Natural killer cell treated with Interleukin-12 subunit alpha and Interleukin-12 subunit beta and Interleukin-15 and Interleukin-18, amount 100 ng/mL, for 72 hours (primary cell): ENCODE results near the gene CA9. TPM values are rescaled to one million over a fixed set of nuclear protein-coding genes. Genes with fewer than 3 reads are reported as not detected.

Experiments
- ATAC-seq, 2 donors: fragments of 150-1000 bp; cut with Tn5 transposase in 1 of 2; sonication (Bioruptor Pico), chemical (Tn5 transposase) in 1 of 2; 2 replicates each; pipeline ENCODE4 v1.10.0; 2021
- DNase-seq: peaks from one replicate; pipeline ENCODE4 v3.0.0; 2022; ENCODE audit warnings: low spot score
- H3K27ac Mint-ChIP-seq, 2 donors: 1 replicate in 1 of 2; 2 replicates in 1 of 2; pipeline ENCODE4 v1.8.0; 2022; ENCODE audit warnings: mixed read lengths in 2 of 2, mild to moderate bottlenecking in 1 of 2, moderate library complexity in 1 of 2
- H3K27me3 Mint-ChIP-seq, 2 donors: 1 replicate in 1 of 2; 2 replicates in 1 of 2; pipeline ENCODE4 v1.8.0; 2022; ENCODE audit warnings: mixed read lengths in 2 of 2
- H3K36me3 Mint-ChIP-seq: one replicate; pipeline ENCODE4 v1.8.0; 2022; ENCODE audit warnings: mixed read lengths
- H3K4me1 Mint-ChIP-seq, 2 donors: 1 replicate in 1 of 2; 2 replicates in 1 of 2; pipeline ENCODE4 v1.8.0; 2022; ENCODE audit warnings: low read depth in 2 of 2, mixed read lengths in 2 of 2, mild to moderate bottlenecking in 1 of 2
- H3K4me3 Mint-ChIP-seq: one replicate; pipeline ENCODE4 v1.8.0; 2022; ENCODE audit warnings: mixed read lengths
- H3K9me3 Mint-ChIP-seq: 2 replicates; pipeline ENCODE4 v1.8.0; 2022; ENCODE audit warnings: mixed read lengths
- total RNA-seq, 2 donors: library from RNA; stranded (reverse); gene quantifications; one replicate each; pipeline ENCODE4 v1.2.3, GENCODE V29; 2022

The CA9 gene
- total RNA-seq, 2 donors from 2014 or later = not detected

DNA sequence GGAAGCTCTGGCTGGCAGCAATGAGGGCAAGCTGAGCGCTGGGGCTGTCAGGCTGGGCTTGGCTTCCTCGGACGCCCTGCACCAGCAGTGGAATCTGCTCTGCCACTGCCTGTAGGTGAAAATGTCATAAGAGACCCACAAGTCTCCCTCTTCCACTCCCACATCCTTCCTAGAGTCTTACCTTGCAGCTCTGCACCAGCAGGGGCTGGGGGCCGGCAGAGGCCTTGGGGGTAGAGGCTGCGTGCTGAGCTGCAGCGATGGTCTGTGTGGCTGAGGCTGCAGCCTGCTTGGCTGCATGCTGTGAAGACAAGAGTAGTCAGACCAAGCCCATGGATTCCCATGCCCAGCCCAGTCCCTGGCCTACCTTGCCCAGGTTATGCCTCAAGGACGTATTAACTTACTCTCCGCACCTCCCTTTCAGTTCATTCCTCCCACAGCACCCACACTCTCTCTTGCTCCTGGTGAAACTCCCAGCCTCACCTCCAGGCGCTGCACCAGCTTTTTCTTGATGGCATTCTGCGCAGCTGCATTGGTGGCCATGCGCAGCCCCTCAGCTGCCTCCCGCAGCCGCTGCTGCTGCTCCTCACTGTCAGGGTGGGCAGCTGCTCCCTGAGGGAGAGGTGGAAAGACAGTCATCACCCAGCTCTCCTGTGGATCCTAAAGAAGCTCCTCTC, 41.0 kb downstream of the CA9 start:
- Mint-ChIP-seq H3K9me3 (no peaks in the 10 kb centered on the region), H3K27me3 (no peaks in the 10 kb centered on the region), H3K4me1 (peaks cover 8 to 18% of the 10 kb centered on the region in 2 donors), H3K4me3 (no peak overlapping the region), H3K27ac (peak overlapping the region; percentile 27 to 80), H3K36me3 (peaks cover 51% of the 10 kb centered on the region)
- ATAC-seq = no peak
- DNase-seq = peak; percentile 18

DNA sequence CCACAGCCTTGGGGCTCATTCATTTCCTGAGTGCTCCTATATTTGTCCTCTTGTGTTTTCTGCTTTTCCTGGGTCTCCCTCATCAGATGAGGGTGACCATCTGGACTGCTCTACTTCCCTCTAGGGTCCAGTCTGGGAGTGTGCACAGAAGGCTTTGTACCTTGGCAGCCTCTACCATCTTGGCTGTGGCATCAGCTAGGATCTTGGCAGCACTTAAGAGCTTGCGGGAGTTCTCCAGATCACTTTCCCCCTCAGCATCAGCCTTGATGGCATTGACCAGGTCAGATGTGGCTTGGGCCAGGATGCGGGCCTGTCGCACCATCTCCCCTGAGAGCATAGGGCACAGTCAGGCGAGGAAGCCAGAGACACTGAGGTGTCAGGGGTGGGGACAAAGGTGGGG, 42.5 kb downstream of the CA9 start:
- DNase-seq (no peak), ATAC-seq (no peak)
- Mint-ChIP-seq H3K27me3 (no peaks in the 10 kb centered on the region), H3K9me3 (no peaks in the 10 kb centered on the region), H3K36me3 (peaks cover 41% of the 10 kb centered on the region), H3K27ac (peak overlapping the region in 1 of 2 donors; percentile 76), H3K4me3 (no peak overlapping the region), H3K4me1 (peaks cover 8 to 18% of the 10 kb centered on the region in 2 donors)

DNA sequence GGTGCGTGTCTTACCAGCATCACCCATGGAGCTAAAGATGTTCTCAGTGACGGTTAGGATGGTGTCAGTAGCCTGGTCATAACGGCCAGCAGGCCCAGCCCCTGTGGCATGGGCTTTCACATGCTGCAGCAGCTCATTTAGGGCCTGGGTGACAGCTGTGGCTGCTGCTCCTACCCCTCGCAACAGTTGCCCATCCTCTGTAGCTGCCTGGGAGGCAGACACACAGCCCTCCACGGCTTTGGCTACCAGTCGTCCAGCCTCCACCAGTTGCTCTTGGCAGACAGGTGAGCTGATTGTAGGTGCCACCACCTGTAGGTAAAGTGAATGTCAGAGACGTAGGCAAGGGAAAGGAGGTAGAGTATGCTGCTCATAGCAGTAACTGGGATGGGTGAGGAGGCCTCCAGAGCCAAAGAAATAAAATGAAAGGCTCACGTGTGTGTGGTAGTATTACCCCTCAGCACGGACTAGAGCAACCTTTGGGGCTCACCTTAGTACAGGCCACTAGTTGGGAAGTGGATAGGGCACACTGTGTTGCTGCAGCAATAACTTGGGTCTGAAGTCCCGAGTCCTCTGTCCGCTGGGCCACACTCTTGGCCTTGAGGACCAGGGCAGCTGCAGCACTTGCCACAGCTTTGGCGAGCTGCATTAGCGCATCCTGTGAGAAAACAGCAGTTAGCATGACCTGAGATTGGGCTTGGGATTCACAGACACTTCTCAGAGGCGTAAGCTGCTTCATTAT, 43.6 kb downstream of the CA9 start:
- ATAC-seq (no peak), DNase-seq (no peak)
- Mint-ChIP-seq H3K27ac (peak overlapping the region in 1 of 2 donors; percentile 76), H3K4me3 (no peak overlapping the region), H3K4me1 (peaks cover 17 to 23% of the 10 kb centered on the region in 2 donors), H3K27me3 (no peaks in the 10 kb centered on the region), H3K36me3 (peaks cover 44% of the 10 kb centered on the region), H3K9me3 (no peaks in the 10 kb centered on the region)

DNA sequence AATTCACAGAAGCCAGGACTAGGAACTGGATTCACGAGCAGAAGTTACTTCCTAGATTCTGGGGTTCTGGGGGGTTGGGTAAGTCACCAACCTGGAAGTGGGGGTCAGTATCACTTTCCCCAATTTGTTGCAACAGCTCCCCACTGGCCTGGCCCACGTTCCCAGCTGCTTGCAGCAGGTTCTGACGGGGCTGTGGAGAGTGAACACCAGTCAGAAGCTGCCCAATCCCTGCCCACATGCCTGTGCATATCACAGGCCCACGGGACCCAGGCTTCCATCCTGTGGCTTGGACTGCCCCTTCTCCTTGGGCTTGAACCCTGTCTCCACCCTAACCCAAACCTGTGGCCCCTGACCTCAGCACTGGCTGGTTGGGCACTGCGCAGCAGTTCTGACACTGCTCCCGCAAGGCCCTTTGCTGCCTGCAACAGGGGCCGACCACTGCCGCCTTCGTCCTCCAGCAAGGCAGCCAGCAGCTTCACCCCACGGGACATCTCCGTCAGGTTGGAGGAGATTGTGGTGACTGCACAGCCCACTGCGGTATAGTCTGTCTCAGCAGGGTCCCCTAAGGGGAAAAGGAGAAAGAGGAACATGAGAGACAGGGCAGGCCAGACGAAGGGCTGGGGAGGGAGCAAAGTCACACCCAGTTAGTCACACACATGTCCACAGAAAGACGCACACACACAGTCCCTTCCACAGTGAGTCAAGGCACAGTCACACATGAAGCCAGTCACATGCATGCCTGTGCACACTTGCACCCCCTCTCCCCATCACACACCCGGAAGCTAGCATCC, 45.2 kb downstream of the CA9 start:
- ATAC-seq = no peak
- peak; percentile 61 for DNase-seq
- Mint-ChIP-seq H3K36me3 (peaks cover 48% of the 10 kb centered on the region), H3K27ac (no peak overlapping the region), H3K4me3 (no peak overlapping the region), H3K4me1 (peaks cover 18 to 25% of the 10 kb centered on the region in 2 donors), H3K27me3 (no peaks in the 10 kb centered on the region), H3K9me3 (no peaks in the 10 kb centered on the region)

DNA sequence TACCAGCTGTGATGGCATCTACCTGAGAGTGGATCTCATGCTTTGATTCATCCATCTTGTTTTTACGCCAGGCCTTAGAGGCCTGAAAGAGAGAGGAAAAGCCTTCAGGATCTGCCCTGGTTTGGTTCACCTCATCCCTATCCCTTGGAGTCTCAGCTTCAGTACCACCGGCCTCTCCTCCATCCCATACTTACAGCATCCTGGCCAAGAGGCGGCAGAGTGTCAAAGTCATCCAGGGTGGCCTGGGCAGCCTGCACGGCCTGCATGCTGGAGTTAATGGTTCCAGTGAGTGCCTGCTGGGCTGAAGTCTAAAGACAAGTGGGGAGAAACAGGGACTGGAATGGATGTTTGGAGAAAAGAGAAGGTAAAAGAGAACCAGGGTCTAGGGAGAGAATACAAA, 45.8 kb downstream of the CA9 start:
- H3K27me3 Mint-ChIP-seq = no peaks in the 10 kb centered on the region
- no peaks in the 10 kb centered on the region for H3K9me3 Mint-ChIP-seq

DNA sequence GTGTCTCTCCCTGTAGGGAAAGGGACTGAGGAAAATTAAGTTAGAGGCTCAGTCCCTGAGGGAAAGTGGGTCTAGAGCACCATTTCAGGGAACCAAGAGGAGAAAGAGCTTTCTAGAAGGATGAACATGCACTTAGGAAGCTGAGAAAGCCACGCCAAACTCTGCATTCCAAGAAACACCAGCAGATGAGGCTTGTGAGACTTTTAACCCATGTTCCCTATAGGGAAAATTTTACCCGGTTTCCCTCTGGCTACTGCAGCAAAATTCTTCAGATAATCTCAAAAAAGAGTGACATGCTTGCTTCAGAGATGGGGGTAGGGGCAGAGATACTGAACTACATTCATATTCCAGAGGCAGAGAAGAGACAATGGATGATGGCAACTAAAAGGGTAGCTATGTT, 49.7 kb downstream of the CA9 start:
- H3K27me3 Mint-ChIP-seq = no peaks in the 10 kb centered on the region
- ATAC-seq = no peak
- H3K36me3 Mint-ChIP-seq = peaks cover 39% of the 10 kb centered on the region
- no peak overlapping the region for H3K4me3 Mint-ChIP-seq
- H3K9me3 Mint-ChIP-seq = no peaks in the 10 kb centered on the region
- DNase-seq = no peak
- no peak overlapping the region for H3K27ac Mint-ChIP-seq
- peaks cover 17 to 24% of the 10 kb centered on the region in 2 donors for H3K4me1 Mint-ChIP-seq

More for the DNA sequence above, 45.8 kb downstream of the CA9 start:
- peaks cover 52% of the 10 kb centered on the region for H3K36me3 Mint-ChIP-seq
- no peak overlapping the region for H3K4me3 Mint-ChIP-seq
- peaks cover 20 to 27% of the 10 kb centered on the region in 2 donors for H3K4me1 Mint-ChIP-seq
- no peak for ATAC-seq
- DNase-seq = peak; percentile 52
- no peak overlapping the region for H3K27ac Mint-ChIP-seq

DNA sequence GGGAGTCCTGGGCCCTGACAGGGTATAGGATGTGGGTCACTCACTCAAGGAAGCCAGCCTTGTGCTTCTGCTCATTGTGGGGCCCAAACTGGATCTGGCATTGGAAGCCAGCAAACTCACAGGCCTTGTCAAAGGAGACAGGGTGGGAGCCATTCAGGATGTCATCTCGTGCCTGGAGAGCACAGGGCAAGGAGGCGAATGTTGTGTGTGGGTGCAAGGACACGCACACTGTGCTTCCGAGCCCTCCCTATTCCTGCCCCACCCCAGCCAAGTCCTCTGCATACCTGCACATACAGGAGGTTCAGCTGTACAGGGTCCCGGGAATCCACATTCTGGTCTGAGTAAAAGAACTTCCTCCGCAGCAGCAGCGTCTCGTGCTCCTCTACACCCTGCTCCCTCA, 50.2 kb downstream of the CA9 start:
- no peak for ATAC-seq
- no peaks in the 10 kb centered on the region for H3K27me3 Mint-ChIP-seq
- peaks cover 37% of the 10 kb centered on the region for H3K36me3 Mint-ChIP-seq
- no peak overlapping the region for H3K27ac Mint-ChIP-seq
- peak; percentile 52 for DNase-seq
- H3K4me1 Mint-ChIP-seq = peaks cover 17 to 24% of the 10 kb centered on the region in 2 donors
- H3K9me3 Mint-ChIP-seq = no peaks in the 10 kb centered on the region
- no peak overlapping the region for H3K4me3 Mint-ChIP-seq

DNA sequence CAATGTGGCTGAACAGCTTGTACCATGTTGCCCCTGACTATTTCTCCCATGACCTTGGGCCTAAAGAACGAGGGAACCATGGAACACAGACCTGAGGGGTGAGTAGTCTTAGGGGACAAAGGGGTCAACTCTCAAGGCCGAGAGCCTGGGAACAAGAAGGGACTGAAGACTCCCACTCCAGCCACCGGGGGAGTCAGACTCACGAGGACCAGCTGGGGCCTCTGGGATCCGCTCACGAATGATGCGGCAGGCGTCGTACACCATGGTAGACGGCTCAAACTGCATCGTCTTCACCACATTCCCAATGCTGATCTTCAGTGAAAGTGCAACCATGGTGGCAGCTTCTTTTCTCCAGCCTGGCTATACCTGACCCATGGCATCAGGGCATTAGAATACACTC, 51.6 kb downstream of the CA9 start:
- peak; percentile 34 for DNase-seq
- Mint-ChIP-seq H3K4me3 (no peak overlapping the region), H3K9me3 (no peaks in the 10 kb centered on the region), H3K27me3 (no peaks in the 10 kb centered on the region), H3K36me3 (peaks cover 32% of the 10 kb centered on the region), H3K4me1 (peaks cover 17 to 19% of the 10 kb centered on the region in 2 donors), H3K27ac (no peak overlapping the region)
- ATAC-seq = no peak

DNA sequence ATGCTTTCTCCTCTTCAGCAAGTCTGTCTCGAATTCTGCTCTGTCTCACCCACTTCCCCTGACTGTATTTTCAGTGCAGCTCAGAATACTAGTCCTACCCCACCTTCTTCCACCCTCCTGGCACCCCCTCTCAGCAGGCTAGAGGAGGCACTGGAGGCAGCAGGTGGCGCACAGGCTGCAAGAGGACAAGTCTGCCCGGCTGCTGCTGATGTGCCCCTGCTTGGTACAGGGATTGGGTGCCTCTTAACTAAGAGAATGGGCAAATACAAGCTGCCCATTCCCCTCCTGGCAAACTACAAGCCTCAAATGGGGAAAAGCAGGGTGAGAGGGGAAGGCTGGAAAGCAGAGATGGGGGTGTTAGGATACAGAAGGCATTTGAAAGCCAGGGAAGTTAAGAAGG, 53.2 kb downstream of the CA9 start:
- H3K9me3 Mint-ChIP-seq = no peaks in the 10 kb centered on the region
- H3K27ac Mint-ChIP-seq = no peak overlapping the region
- peaks cover 30% of the 10 kb centered on the region for H3K36me3 Mint-ChIP-seq
- DNase-seq = no peak
- H3K4me1 Mint-ChIP-seq = peaks cover 11 to 20% of the 10 kb centered on the region in 2 donors
- no peak overlapping the region for H3K4me3 Mint-ChIP-seq
- H3K27me3 Mint-ChIP-seq = no peaks in the 10 kb centered on the region
- no peak for ATAC-seq

DNA sequence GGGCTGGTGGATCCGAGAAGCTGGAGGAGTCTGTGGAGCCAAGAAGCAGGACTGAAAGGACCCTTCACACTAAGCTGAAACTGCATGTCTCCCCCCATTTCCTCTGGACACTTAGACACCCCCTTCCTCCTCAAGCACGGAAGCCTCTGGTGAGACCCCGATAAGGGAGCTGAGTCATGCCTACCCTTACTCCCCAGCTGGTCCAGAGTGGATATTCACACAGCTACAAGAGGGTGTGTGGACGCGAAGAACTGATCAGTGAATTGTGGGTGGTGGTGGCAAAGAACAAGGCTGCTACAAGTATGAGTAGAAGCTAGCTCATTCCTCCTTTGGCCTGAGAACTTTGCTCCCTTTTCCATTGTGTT, 53.9 kb downstream of the CA9 start:
- ATAC-seq = no peak
- Mint-ChIP-seq H3K27me3 (no peaks in the 10 kb centered on the region), H3K4me3 (no peak overlapping the region), H3K4me1 (peaks cover 7 to 15% of the 10 kb centered on the region in 2 donors), H3K36me3 (peaks cover 23% of the 10 kb centered on the region), H3K9me3 (no peaks in the 10 kb centered on the region), H3K27ac (no peak overlapping the region)
- DNase-seq = no peak

DNA sequence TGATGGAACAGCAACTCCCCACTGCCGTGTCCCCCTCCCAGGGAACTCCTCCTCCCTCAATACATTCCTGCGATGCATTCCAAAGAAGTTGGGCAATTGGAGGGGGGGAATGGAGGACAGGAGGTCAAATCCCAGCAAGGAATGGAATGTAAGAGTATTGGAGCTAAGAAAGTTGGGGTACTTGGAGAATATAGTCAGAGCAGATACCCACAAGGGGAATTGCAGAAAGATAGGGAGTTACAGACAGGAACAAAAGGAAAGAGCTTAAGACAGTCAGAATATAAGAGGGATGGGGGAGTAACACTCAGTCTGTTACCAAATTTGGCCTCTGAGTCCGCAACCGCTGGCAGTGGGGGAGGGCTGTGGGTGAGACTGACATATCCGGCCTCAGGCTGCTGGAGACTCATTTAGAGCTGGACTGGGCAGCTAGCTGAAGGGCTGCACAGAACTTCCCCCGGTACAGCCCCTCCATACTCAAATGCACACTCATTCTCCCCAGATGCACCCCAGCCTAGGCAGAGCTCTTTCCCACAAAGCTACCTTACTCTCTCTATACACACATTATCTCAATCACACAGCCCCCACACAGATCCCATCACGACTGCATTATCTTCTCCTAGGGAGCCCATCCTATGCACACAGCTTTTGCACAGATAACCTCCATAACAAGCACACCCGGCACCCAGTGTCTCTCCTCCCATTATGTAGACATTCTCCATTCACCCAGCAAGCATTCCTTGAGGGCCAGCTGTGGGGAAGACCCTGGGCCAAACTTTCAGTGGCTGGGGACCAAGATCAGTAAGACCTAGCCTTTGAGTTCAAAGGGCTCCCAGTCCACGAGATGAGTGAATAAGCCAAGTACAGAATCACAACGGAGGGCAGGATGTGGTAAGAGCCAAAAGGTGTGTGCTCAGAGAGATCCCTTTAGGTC, 54.6 kb downstream of the CA9 start:
- H3K9me3 Mint-ChIP-seq = no peaks in the 10 kb centered on the region

DNA sequence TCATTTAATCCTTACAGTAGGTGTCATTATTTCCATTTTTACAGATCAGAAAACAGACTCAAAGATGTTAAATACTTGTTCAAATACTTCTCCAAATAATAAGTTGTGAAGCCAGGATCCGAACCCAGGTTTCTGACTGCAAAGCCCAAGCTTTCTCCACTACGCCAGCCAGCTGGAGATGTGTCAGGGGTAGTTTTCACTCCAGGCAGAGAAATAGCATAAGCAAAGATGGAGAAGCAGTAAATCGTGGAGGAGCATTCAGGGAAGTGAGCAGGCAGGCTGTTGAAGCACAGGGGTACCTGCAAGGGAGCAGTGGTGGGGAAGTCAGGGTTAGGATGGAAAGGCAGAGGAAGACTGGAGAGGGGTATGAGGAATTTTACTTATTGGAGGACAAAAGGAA, 55.4 kb downstream of the CA9 start:
- Mint-ChIP-seq H3K27me3 (no peaks in the 10 kb centered on the region), H3K4me3 (no peak overlapping the region), H3K9me3 (no peaks in the 10 kb centered on the region), H3K4me1 (peaks cover 19 to 20% of the 10 kb centered on the region in 2 donors), H3K27ac (no peak overlapping the region), H3K36me3 (peaks cover 16% of the 10 kb centered on the region)
- ATAC-seq = no peak
- DNase-seq = peak; percentile 39

More for the DNA sequence above, 54.6 kb downstream of the CA9 start:
- H3K27ac Mint-ChIP-seq = no peak overlapping the region
- peaks cover 21% of the 10 kb centered on the region for H3K36me3 Mint-ChIP-seq
- no peaks in the 10 kb centered on the region for H3K27me3 Mint-ChIP-seq
- no peak overlapping the region for H3K4me3 Mint-ChIP-seq
- DNase-seq (peak; percentile 91), ATAC-seq (peak; percentile 53 to 60)
- H3K4me1 Mint-ChIP-seq = peaks cover 13 to 20% of the 10 kb centered on the region in 2 donors
